Measurements from ENCODE around the gene CYS1.

- TF ChIP-seq CTCF (IDR thresholded peaks at IDR 0.05 in 2 of 3, conservative IDR thresholded peaks at IDR 0.05 in 1 of 3; ENCODE audit: borderline replicate concordance in 1 of 3, insufficient read depth in 1 of 3, low read depth in 2 of 3, low read length in 2 of 3) (no peak), TCF7L2 (IDR thresholded peaks at IDR 0.05; ENCODE audit: borderline replicate concordance, extremely low read depth, insufficient read depth, insufficient read length) (no peak), JUND (IDR thresholded peaks at IDR 0.05) (no peak)
Observed at GRCh38 chr2:10022041-10022421, 58.2 kb downstream of the CYS1 start.
